ENCODE results near the gene HRH2.

HRH2 gene

DNA sequence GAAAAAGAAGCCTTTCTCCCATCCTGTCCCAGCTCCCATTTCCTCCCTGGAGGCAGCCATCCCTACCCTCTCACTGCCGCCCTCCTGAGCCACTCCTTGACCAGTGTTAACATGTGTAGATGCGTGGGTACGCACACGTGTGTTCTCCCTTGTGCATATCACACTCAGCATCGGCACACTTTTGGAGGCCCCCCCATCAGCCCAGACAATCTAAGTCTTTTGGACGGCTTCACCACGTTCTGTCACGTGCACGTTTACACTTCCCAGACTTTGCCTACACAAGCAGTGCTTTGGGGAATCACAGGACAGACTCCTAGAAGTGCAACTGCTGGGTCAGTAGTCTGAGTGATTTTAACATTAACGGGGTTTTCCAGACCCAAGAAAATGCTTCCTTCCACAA lies 18.0 kb downstream of the HRH2 start:
- no peak for DNase-seq (ENCODE audit: low spot score)

DNA sequence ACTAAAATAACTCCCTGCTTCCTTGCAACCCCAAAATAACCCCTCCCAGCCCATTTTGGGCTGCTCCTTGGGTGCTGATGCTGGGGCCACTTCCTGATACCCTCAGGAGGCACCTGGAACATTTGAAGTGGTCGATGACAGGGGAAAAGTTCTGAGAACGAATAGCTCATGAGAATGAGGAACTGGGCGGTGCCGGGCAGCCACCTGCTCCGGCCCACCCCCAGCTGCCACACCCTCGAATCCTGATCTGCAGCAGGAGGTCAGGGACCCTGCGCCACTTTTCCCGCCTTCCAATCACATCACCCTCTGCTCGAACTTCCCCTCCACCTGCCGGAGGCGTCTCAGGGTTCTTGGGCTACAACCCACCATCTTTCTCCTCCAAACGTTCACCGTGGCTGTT lies 19.7 kb downstream of the HRH2 start:
- DNase-seq (ENCODE audit: low spot score) = no peak

DNA sequence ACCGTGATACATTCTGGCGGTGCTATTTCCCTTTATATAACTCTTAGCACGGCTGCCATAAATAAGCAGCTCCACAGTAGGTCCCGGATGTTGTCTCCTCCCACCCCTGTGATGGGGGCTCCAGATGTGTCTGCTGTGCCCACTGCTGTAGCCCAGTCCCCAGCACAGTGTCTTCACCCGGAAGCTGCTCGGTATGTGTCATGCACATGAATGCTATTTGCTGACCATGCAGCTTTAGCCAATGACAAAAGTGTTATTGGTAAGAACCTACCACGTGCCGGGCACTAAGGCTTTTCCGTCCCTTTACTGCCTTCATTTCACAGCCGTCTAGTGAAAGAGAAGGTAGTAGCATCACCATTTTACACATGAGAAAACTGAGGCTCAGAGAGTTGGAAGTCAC lies 20.2 kb downstream of the HRH2 start:
- DNase-seq (ENCODE audit: low spot score) = no peak

DNA sequence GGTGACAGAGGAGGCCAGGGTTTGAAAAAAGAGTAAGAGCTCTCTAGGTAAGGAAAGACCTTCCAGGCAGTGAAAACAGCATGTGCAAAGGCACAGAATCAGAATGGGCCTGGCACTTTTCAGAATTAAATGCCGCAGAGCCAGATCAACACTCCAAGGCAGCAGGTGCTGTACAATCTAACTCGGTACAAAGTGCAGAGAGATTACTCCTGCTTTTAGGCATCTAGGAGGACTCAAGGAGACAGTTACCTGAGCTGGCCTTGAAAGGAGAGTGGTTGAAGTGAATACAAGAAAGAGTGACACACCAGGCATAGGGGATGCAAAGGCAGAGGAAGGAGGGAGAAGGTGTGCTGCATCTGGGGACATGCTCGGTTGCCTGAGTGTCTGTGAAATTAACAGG lies 21.5 kb downstream of the HRH2 start:
- DNase-seq (ENCODE audit: low spot score) = no peak

DNA sequence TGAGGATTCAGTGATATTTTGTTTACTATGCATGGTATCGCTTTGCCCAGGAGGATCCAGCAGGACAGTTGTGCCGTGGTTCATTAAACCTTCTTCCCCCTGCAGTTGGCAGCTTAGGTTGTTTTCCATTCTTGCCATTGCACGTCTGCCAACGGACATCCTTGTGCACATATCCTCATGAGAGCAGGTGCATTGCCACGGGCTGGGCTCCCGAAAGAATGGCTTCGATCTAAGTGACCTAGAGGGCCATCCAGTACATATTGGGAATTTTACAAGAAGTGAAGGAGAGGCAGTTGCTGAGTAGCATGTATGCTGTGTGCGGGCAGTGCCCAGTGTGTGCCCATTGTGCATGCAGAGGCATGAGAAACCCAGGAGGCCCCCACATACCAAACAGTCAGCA lies 22.1 kb downstream of the HRH2 start:
- no peak for DNase-seq (ENCODE audit: low spot score)

DNA sequence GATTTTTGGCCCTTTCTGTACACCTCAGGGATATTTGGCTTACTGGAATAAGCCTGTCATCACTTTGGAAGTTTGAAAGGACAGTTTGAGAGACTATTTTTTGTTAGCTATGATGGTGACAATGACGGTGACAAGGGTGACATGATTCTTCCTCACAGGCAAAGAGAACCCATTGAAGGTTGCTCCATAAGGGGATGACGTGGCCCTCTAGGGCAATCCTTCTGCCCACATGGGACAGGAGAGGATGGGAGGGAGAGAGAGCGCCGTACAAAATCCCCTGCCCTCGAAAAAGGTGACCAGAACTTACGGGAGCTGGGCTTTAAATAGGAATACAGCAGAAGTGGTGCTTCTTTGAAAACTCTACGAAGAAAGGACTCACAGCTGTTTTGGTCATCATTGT lies 22.6 kb downstream of the HRH2 start:
- no peak for DNase-seq (ENCODE audit: low spot score)

DNA sequence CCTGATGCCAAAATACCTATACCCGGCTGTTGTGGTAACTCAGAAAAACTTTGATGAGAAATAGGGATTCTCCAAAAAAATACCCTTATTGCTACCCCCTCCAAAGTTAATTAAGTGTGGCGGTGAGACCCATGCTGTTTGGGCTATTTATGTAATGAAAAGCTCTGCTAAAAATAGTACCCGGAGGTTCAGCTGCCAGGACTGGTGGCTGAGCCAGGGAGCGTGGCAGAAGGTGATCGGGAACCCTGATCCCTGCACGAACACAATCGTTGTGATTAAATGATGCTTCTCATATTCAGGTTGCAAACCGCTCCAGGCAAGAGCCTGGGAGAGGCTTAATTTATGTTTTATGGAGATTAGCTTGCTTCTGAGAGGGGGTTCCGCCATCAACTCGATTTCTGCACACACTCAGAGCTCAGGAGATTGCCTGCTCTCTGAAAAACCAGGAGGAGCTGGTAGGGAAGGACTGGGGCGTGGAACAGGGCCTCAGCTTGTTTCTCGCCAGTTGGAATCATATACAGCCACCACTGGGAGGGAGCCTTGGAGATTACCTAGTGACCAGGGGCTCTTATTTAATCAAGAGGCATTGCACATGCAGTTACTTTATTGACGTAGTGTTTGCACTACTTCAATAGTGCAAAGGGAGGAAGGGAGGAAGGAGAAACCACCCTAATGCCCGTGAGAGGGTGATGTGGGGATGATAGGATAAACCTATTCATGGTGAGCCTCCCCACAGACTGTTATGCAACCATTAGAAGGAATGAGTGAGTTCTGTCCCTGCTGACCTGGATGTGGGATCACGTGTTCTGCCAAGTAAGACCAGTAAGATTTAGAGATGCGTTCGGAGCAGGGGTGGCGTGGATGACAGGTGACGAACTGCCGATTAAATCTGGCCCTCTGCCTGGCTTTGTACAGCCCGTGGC lies 23.4 kb downstream of the HRH2 start:
- DNase-seq (ENCODE audit: low spot score) = no peak

DNA sequence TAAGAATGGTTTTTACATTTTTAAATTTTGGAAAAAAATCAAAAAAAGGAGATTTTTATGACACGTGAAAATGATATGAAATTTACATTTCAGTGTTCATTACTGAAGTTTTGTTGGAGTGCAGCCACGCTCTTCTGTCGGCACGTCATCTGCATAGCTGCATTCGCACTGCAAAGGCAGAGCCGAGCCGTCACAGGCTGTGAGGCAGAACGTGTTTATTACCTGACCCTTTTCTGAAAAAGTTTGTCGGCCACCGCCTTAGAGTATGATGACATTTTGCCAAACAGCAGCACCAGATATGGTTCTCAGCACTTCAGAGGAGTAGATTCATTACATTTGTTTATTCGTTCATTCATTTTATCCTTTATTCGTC lies 24.1 kb downstream of the HRH2 start:
- no peak for DNase-seq (ENCODE audit: low spot score)

DNA sequence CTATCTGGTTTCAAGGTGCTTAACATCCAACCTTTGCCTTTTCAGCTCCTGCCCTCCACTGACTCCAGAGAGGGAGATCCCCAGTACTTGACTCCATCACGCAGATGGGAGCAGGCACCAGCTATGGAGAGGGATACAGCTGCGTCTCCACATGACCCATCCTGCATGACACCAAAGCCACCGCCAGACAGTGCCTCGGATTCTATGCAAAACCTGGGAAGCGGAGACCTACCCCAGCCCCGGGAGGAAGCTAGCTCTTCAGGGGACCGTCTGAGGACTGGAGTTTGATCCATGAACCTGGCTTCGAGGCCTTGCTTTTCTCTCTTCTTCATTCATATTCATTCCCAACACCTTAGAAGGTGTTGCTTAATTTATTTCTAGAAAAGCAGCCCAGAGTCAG lies 24.8 kb downstream of the HRH2 start:
- DNase-seq (ENCODE audit: low spot score) = no peak

DNA sequence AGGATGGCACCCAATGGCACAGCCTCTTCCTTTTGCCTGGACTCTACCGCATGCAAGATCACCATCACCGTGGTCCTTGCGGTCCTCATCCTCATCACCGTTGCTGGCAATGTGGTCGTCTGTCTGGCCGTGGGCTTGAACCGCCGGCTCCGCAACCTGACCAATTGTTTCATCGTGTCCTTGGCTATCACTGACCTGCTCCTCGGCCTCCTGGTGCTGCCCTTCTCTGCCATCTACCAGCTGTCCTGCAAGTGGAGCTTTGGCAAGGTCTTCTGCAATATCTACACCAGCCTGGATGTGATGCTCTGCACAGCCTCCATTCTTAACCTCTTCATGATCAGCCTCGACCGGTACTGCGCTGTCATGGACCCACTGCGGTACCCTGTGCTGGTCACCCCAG lies 25.4 kb downstream of the HRH2 start:
- DNase-seq (ENCODE audit: low spot score) = no peak

DNA sequence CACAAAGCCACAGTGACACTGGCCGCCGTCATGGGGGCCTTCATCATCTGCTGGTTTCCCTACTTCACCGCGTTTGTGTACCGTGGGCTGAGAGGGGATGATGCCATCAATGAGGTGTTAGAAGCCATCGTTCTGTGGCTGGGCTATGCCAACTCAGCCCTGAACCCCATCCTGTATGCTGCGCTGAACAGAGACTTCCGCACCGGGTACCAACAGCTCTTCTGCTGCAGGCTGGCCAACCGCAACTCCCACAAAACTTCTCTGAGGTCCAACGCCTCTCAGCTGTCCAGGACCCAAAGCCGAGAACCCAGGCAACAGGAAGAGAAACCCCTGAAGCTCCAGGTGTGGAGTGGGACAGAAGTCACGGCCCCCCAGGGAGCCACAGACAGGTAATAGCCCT lies 26.1 kb downstream of the HRH2 start:
- DNase-seq (ENCODE audit: low spot score) = no peak

DNA sequence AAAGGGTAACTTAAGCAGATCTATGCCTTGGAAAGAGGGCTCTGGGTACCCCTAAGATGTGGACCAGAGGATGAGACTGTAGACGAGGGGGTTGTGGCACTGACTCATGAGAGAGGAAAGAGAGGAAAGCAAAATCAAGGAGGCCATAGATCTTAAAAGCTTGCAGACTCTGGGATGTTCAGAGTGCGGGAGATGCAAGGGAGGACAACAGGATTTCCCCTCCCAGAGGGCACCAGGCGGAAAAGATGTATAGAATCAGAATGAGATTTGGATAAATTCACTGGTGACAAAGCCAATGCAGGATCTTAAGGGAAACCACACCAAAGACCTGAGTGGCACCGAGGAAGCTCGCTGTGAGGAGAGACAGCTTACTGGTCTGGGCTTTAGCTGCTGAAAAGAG lies 27.1 kb downstream of the HRH2 start:
- no peak for DNase-seq (ENCODE audit: low spot score)

DNA sequence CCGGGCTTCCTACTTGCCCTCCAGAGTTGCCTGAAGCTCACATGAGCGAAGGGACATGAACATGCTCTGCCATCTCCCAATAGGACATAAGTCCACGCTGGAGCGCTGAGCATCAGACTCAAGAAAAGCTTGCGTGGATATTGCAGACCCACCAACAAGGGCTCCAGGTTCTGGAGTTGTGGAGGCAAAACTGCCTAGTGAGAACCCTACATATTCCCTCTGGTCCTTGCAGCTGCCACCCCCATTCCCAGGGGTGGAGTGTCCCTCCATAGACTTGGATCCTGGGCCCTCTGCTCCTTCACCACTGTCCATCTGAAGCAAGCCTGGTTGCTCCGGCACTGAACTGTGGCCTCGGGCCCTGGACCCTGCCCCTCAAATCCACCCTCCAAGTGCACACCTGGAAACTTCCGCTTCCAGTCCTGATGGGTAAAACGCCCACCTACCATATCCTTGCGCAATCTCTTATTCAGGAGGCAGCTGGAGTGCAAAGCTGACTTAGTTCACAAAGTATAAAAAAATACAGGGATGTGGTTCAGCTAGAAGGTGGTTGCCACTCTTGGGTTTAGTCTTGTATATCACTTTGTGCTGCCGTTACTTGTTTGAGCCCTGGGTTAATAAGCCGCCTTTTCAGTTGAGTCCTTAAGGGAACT lies 28.0 kb downstream of the HRH2 start:
- DNase-seq (ENCODE audit: low spot score) = no peak

DNA sequence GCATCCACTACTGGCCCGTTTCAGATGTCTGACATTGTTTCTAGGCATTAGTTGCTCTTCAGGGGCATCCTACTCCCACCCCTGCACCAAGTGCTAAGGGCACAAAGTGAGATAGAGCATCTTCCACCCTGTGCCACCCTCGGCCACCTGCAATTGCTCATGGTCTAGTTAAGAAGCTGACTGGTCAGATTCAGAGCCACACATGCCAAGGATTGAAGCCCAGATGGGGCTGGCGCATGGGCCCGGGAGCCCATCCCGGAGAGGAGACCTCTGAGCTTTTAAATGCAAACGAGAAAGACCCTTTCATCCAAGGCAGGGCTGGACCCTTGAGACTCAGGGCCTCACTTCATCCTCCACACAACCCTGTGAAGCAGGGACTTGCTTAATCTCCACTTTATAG lies 28.5 kb downstream of the HRH2 start:
- DNase-seq (ENCODE audit: low spot score) = no peak

DNA sequence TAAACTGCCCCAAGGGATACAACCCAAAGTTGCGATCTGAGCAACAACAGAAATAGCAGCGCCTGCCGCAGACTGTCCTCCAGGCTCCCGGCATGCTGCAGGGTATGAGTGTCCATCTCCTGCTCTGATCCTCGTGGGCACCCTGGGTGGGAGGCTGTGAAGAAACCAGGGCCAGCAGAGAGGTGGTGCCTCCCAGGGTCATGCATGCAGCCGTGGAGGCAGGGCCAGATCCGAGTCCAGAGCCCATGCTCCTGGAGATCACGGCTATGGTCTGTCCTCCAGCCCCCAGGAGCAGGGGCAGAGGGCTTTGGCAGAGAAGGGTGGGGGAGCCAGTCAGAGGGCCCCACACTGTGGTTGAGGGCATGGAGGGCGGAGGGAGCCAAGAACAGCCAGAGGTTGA lies 29.0 kb downstream of the HRH2 start:
- no peak for DNase-seq (ENCODE audit: low spot score)

DNA sequence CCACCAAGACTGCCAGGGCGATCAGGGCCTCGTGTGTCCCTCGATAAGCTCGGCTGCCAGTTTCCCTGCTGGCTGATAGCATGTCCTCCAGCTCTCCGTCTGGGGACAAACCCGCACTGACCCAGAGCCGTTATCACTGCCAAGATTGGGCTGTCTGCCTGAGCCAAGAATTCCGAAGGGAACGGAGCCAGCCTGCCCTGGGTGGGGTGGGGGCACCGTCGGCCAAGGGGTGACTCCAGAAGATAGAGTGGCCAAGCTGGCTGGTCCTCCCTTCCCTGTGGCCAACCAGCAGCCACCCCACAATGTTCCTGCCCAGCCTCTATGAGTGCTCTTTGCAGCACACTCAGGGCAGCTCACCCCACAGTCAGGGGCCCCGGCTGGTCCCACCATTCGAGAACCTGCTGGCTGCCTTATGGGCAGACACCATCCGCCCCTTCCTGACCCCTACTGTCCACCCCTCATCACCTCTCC lies 29.4 kb downstream of the HRH2 start:
- DNase-seq (ENCODE audit: low spot score) = no peak

DNA sequence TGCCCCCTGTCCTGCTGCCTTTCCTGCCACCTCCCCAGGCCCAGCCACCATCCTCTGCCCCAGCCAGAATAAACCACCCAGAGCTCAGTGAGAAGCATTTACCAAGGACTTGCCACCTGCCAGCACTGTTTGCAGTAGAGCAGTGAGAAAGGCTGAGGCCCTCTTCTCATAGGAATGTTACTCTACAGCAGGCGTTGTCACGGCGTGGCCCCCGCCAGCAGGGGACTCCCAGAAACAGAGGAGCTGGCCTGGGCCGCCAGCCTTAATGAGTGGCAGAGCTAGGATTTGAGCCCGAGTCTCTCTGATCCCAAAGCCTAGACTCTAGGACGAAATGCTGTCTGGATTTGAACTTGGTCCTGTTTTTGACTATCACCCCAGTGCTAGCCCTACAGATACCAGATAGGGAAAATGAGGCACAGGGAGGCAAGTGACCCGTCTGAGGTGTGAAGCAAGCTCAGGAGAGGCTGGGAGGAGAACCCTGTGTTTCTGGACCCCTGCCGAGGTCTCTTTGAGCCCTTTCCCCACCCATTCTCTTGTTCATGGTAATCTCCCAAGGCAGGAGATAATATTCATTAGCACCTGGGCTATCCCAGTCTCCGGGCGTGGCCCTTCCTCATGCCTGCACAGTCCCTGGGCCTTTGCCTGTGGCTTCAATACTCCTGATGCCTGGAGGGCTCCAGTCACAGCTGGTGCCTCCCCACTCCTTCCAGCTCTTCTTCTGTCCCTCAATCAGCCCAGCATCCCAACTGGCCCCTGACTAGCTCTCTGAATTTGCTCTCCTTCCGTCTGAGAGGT lies 30.7 kb downstream of the HRH2 start:
- no peak for DNase-seq (ENCODE audit: low spot score)

DNA sequence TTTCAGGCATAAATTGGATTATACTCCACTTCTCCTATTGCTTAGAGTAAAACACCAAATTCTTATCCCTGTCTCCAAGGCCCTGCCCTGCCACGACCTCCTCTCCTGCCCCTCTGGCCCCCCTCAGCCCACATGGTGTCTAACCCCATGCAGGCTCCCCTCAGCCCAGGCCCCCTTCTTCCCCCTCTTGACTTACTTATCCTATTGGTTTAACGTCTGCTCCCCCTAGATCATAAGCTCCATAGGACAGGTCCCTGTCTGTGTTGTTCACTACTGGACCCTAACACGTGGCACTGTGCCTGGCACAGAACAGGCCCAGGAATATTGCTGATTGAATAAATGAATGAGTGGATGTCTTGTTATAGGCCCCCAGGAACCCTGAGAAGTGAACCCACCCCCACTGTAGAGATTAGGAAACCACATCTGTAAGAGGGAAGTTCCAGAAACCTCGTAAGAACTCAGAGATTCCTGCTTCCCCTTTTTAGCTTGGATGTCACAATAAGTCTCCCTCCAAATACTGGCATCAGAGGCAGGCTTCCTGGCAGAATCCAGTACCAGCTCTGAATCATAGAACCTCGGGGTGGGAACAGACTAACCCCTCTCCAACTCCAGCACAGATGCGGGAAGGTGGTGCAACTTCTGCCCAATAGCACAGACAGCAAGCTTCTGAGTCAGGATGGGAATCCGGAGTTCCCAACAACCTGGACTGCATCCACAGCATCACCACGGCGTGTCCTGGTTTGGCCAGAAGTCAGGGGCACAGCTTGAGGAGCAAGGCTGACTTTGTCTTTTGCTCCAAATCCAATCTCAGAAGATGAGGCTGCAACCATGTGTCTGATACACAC lies 31.5 kb downstream of the HRH2 start:
- DNase-seq (ENCODE audit: low spot score) = no peak

DNA sequence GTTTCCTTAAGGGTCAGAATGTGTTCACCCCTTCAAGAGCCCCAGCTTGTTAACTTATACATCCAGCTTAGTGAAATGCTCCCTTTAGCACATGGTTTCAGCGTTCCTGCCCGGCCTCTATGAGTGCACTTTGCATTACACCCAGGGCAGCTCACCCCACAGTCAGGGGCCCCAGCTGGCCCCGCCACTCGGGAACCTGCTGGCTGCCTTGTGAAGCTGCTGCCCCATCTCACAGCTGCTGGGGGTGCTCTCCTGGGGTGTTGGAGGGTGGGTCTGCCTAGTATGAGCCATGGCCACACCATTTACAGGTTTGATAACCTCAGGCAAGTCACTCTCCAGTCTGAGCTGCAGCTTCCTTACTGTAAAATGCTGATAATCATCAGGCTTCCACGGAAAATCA lies 32.2 kb downstream of the HRH2 start:
- no peak for DNase-seq (ENCODE audit: low spot score)

DNA sequence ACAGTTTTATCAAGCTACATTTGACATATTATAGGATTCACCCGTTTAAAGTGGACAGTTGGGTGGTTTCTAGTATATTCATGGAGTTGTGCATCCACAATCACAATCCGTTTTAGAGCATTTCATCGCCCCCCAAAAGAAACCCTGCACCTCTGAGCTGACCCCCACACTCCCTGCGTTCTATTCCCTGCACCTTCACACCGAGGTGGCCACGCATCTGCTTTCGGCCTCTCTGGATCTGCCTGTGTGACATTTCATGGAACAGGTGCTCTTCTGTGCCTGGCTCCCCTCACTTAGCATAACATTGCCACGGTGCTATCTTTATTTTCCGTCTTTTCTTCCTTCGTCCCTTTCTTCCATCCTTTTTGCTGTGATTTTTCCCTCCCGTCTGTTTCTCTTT lies 32.7 kb downstream of the HRH2 start:
- no peak for DNase-seq (ENCODE audit: low spot score)

DNA sequence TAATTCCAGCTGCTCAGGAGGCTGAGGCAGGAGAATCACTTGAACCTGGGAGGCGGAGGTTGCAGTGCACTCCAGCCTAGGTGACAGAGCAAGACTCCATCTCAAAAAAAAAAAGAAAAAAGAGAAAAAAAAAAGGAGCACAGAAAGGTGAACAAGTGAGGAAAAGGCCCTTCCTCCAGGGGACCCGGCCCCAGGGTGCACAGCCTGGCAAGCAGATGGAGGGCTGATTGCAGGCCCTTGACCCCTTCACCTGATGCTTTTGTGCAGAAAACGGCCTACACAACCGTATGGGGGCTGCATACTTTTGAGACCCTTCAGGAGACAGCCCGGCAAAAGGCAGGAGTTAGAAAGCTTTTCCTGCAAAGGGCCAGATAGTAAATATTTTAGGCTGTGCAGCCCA lies 33.9 kb downstream of the HRH2 start:
- DNase-seq (ENCODE audit: low spot score) = no peak

Measured in GM03348 (cell line).